GM18951 (cell line): Measurements from ENCODE around the gene RAB30.

Experiments
- POLR2A ChIP-seq: IDR thresholded peaks from 4 replicates; pipeline ENCODE4 v1.6.1; 2011; ENCODE audit warnings: mild to moderate bottlenecking; ENCODE audit not compliant: insufficient read length, insufficient read depth; ENCODE audit errors: extremely low read depth
- in situ Hi-C: fragments of 300-500 bp; cut with MboI; formaldehyde crosslinking; loops from one replicate; pipeline ENCODE4 v1.12.0; 2022; ENCODE audit warnings: low sequenced_read_pairs, mixed read lengths, inconsistent platforms; ENCODE audit not compliant: unreplicated experiment

RAB30 gene

DNA sequence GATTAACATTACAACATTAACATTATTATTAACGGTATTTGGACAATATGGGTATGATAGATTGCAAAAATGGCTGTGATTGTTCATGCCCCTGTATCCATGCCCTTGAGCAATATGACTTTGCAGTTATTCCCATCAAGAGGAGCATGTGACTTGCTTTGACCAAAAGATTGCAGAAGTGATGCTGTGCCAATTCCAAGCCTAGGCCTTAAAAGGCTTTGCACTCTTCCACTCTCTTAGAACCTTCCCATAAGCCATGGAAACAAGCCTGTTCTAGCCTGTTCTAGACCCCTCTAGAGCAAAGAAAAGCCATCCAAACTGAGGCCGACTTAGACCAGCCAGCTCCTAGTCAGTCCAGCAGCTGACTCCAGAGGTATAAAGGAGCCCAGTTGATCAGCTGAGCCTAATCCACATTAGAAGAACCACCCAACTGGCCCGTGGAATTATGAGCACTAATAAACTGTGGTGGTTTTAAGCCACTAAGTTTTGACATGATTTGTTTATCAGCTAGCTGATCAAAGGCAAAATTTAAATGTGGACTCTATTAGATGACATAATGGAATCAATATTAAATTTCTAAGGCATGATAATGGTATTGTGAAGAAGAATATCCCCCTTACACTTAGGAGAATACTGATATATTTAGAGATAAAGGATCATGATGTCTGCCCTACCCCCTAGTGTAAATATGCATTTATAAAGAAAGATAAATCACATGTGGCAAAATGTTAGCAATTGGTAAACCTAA lies 28.6 kb downstream of the RAB30 start:
- in situ Hi-C loops: no loop called here
- no peak for TF ChIP-seq POLR2A

DNA sequence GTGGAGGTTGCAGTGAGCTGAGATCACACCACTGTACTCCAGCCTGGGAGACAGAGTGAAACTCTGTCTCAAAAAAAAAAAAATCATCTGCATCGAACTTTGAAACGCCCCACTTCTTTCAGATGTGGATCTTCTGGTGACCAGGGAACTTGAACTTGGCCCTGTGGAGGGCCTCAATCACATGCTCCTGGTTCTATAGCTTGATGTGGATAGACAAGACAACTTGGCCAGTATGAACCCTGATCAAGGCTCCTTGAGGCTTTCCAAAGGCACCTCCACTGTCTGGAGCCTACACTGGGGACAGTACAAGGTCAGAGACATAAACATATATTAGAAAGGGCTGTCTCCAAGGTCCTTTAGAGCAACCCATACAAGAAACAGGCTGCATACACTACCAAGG lies 30.6 kb downstream of the RAB30 start:
- in situ Hi-C loops: no loop called here
- TF ChIP-seq POLR2A: no peak

DNA sequence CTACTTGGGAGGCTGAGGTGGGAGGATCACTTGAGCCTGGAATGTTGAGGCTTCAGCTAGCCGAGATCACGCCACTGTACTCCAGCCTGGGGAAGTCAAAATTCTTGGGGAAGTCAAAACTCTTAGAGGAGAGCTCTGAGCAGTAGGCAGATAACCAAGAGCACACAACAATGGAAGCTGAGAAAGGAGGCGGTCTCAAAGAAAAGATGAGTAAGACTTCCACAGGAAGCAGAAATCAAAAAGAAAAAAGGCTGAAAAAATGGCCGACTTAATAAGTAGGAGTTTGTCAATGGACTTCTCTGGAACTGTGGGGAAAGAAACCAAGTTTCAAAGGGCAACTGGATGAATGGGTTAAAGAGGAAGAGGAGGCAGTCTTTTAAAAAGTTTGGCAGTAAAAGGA lies 32.1 kb downstream of the RAB30 start:
- in situ Hi-C loops: no loop called here
- no peak for TF ChIP-seq POLR2A

DNA sequence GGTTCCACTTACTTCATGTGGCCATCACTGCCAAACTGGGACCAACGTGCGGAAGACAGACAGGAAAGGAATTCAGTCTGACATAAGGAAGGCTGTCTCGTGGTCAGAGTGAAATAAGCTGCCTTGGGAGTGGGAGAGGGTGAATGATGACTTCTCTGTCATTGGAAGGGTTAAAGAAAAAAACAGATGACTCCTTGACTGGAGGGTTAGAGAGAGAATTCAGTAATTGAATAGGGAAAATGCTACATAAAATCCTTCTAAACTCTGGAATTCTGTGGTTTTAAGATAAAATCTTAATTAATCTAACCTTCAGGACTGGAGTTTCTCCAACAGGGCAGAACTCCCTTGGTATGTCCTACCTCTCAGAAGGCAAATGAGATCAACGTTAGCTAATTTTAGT lies 33.8 kb downstream of the RAB30 start:
- in situ Hi-C loops: no loop called here
- TF ChIP-seq POLR2A: no peak

DNA sequence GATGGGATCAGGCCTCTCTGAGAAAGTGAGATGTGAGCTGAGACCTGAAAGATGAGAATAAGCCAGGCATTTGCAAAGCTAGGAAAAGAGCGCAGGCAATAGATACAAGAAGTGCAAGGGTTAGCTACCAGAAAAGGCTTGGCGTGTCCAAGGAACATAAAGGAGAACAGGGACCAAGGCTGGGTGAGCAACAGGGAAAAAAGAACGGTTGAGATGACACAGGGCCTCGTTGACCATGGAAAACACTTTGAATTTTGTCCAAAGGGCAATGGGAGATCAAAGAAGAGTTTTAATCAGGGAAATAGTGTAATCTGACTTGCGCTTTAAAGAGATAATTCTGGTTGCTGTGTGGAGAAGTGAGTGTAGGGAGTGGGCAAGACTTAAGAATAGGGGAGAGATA lies 35.0 kb downstream of the RAB30 start:
- in situ Hi-C loops: no loop called here
- TF ChIP-seq POLR2A: no peak

DNA sequence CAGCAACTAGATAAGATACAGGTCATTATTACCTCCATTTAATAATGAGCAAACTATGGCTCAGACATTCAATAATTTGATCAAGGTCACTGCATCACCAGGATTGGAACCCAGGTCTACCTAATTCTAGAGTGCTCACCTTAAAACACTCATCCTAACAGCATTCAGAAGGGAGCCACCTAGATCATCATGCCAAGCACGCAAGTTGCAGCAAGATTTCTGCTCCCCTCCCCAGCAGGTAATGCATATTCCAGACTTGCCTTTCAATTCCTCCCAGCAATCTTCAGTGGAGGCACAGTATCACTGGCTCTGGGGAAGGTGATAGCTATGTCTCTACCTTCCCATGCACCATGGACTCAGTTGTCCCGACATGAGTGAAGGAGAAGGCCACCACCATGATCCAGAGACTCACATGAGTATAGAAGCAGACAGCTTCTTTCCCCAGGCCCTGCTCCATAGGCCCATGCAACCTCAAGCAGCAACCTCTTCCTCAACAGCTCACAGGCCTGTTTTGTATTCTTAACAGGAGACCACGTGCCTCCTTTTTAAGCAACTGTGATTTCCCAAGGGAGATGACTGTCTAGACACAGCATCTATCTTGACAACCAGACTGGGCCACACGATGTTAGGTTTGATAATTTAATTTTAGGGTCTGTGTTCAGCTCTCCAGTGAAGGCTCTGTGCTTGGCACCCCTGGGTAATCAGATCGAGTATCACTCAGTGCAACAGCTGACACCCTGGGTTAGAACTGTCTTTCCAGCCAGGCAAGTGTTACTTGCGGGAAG lies 36.4 kb downstream of the RAB30 start:
- no peak for TF ChIP-seq POLR2A
- in situ Hi-C loops: no loop called here

DNA sequence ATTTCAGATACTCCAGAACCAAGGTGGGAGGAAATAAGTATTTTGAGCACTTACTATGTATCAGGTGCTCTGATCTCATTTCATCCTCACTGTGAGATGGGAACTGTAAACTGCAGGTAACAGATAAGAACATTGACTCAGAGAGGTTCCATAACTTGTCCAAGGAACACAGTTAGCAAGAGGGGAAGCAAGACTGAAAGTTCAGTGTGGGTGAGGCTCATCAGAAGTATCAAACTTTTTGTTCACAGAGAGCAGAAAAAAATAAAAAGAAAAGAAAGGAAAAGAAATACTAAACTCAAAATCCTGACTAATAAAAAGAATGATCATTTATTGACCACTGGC lies 37.1 kb downstream of the RAB30 start:
- no peak for TF ChIP-seq POLR2A
- in situ Hi-C loops: no loop called here

DNA sequence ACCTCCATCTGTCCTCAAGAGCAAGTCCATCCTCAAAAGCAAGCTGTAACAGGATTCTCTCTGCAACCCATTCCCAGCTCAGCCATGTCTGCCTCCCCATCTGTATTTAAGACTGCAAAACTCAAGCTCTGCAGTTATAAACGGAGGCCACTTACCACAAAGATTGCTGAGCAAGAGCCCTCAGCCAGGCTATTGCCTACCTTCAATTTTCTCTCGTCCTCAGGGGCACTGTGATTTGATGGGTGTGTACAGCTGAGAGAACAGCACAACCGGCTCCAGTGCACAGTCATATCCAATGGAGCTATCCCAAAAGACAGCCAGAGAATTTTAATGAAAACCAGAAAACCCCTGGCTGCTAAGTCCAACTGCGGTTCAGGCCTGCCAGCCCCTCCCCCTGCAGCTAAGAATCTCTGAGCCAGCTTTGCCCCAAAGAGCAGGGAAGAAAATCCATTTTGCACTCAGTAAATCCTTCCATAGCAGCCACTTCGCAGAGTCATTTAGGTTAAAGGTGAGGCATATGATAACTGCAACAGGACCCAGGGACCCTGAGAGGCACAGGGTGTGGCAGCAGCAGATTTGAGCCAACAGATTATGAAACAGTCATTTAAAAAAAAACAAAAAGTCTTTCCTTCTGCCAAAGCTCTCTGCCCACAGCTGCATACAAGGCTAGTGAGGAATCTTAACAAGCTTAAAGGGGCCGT lies 37.6 kb downstream of the RAB30 start:
- in situ Hi-C loops: no loop called here
- TF ChIP-seq POLR2A: no peak

DNA sequence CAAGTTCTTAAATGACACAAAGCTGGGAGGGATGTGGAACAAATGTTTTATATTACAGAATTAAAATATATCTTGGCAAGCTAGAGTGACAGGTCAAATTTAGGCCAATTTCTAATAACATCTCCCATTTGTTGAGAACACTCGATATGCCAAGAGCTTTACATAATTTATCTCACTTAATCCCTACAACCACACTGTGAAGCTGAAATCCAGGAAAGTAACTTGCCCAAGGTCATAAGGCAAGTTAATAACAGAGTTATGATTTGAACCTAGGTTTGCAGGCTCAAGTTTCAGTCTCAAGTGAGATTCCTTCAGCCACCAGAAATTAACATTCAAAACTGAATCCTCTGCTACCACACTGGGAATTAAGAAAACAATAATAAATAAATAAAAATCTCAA lies 38.3 kb downstream of the RAB30 start:
- no peak for TF ChIP-seq POLR2A
- in situ Hi-C loops: no loop called here

DNA sequence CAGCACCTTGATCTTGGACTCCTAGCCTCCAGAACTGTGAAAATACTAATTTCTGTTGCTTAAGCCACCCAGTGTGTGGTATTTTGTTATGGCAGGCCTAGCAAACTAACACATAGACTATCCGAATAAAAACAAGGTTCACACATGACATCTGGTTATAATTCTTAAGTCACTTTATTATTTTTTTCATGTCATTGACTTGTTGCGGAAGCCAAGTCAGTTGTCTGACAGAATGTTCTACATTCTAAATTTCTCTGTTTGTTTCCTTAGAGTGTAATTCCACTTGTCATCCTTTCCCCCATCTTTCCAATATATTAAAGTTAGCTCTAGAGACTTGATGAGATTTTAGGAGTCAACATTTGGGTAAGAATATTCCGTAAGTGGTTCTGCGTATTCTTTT lies 40.6 kb downstream of the RAB30 start:
- no peak for TF ChIP-seq POLR2A
- in situ Hi-C loops: no loop called here

DNA sequence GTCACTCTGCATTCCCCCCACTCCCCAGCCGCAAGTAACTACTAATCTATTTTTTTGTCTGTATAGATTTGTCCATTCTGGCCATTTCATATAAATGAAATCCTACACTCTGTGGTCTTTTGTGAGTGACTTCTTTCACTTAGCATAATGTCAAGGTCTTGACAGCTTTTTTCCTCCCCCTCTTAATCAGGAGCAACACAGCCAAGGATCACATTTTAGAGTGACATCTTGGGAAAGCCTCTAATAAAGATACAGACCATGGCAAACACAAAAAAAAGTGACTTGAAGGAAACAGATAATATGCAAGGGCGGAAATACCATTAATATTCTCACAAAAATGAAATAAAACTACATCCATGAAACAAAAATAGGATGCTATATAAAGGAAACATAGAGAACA lies 43.9 kb downstream of the RAB30 start:
- TF ChIP-seq POLR2A: no peak
- in situ Hi-C loops: no loop called here

DNA sequence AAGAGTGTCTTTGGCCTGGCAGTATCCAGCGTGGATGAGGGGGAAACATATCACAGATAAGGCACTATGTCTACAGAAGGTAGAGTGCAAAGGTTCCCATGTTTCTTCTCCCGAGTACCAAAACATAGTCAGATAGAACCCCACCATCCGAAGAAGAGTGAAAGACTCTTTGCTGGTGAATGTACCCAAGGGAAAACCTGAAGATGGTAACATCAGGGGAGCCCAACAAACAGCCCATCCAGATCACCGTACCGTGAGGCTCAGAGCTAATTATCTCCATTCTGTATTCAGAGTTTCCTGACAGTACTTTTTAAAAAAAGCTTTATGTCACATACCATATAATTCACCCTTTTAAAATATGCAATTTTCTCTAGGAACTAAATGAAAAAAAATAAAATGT lies 44.4 kb downstream of the RAB30 start:
- in situ Hi-C loops: no loop called here
- no peak for TF ChIP-seq POLR2A

DNA sequence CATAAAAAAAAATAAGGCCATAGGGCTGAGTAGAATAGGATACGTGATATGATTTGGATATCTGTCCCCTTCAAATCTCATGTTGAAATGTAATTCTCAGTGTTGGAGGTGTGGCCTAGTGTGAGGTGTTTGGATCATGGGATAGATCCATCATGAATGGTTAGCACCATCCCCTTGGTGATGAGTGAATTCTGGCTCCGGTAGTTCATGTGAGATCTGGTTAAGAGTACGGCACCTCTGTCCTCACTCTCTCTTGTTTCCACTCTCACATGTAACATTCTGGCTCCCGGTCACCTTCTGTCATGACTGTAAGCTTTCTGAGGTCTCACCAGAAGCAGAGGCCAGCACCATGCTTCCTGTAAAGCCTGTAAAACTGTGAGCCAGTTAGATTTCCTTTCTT lies 45.5 kb downstream of the RAB30 start:
- in situ Hi-C loops: no loop called here

DNA sequence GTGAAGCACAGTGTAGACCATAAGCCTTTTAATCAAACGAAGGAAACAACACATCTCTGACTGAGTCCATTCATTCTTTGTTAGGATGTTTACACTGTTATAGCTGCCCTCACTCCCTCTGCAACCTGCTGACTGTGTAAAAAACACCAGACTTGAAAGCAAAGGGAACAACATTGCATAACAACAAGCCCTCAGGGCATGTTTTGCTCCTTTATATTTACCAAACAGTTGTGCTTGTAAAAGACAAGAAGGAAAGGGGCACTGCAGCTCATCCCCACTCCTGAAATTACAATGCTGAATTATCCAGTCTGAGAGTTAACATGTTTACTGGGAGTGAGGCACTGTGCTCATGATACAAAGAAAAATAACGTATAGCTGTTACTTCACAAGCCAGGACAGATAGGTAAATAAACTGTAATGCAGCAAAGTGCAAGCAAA lies 46.4 kb downstream of the RAB30 start:
- in situ Hi-C loops: no loop called here
- TF ChIP-seq POLR2A: no peak

More for the DNA sequence above, 45.5 kb downstream of the RAB30 start:
- TF ChIP-seq POLR2A: no peak
